GM06990 (cell line): Measurements from ENCODE around the gene SKI.

Source experiments
- DNase-seq: peaks from one replicate; pipeline ENCODE4 v3.0.0-alpha.2; 2011; ENCODE audit not compliant: insufficient read length; ENCODE audit errors: extremely low read depth
- H3K27me3 ChIP-seq: replicated peaks from 2 replicates; pipeline ENCODE4 v1.6.0; 2011; ENCODE audit warnings: low read length; ENCODE audit not compliant: control insufficient read depth, insufficient read depth
- H3K36me3 ChIP-seq: 2 replicates; pipeline ENCODE4 v1.5.1; 2011; ENCODE audit warnings: low read length; ENCODE audit not compliant: control insufficient read depth, insufficient read depth
- H3K4me3 ChIP-seq: replicated peaks from 2 replicates; pipeline ENCODE4 v1.5.1; 2011; ENCODE audit warnings: low read depth, mild to moderate bottlenecking, control low read depth, low read length
- TF ChIP-seq, protein P1 (sequence below): IDR thresholded peaks from 2 replicates; pipeline ENCODE4 v1.5.1; 2011; ENCODE audit warnings: low read length, control low read depth, mild to moderate bottlenecking, inconsistent platforms; ENCODE audit not compliant: insufficient read depth, poor library complexity, severe bottlenecking

The SKI gene

DNA sequence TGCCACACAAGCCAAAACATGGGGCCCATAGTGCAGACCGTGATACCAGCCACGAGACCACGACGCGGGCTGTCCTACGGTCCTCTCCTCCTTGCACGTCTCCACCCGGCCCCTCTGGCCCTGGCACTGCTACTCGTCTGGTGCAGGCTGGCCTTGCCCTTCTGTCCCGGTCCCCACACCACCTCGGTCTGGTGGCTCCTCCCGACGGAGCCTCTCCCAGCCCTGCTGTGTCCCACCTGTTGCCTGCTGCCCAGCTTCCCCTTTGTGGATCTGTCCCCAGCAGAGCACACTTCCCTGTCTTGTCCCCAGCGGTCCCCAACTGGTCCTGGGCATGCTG, 112.8 kb downstream of the SKI start:
- no peaks in the 10 kb centered on the region; the same call in 1 of the 2 replicates for H3K27me3 ChIP-seq
- no peak for DNase-seq
- TF ChIP-seq, protein P1, sequence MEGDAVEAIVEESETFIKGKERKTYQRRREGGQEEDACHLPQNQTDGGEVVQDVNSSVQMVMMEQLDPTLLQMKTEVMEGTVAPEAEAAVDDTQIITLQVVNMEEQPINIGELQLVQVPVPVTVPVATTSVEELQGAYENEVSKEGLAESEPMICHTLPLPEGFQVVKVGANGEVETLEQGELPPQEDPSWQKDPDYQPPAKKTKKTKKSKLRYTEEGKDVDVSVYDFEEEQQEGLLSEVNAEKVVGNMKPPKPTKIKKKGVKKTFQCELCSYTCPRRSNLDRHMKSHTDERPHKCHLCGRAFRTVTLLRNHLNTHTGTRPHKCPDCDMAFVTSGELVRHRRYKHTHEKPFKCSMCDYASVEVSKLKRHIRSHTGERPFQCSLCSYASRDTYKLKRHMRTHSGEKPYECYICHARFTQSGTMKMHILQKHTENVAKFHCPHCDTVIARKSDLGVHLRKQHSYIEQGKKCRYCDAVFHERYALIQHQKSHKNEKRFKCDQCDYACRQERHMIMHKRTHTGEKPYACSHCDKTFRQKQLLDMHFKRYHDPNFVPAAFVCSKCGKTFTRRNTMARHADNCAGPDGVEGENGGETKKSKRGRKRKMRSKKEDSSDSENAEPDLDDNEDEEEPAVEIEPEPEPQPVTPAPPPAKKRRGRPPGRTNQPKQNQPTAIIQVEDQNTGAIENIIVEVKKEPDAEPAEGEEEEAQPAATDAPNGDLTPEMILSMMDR, result no peak
- no peaks in the 10 kb centered on the region for H3K36me3 ChIP-seq
- H3K4me3 ChIP-seq, result no peak overlapping the region

DNA sequence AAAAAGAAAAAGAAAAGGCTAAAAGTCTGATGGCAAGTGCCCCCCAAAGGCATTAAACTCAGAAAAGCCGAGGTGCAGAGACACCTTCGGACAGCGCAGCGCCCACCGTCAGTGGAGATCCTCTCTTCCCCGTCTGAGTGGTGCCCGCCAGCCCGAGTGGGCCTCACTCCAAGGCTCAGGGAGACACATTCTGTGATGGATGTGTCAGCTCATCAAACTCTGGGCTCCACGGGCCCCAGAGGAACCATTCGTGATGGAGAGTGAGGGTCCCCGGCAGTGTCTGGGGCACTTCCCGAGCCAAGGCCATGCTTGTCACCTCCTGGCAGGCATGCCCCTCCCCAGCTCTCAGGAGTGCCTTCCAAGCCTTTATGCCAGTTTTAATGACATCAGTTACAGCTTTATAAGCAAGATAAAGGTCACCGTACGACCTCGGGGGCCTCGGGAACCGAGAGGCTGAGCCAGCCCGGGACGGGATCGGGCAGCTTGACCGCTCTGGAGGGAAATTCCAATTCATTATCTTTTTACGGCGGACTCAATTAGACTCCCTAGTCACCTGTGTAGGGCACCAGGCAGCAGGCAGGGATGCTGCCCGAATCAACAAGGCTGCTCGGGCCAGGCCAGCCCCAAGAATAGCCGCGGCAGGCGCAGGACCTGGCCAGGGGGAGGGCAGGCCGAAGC, 113.7 kb downstream of the SKI start:
- Histone ChIP-seq H3K27me3 (no peaks in the 10 kb centered on the region; the same call in 1 of the 2 replicates), H3K36me3 (no peaks in the 10 kb centered on the region), H3K4me3 (no peak overlapping the region)
- TF ChIP-seq, protein P1, result no peak
- DNase-seq, result no peak

DNA sequence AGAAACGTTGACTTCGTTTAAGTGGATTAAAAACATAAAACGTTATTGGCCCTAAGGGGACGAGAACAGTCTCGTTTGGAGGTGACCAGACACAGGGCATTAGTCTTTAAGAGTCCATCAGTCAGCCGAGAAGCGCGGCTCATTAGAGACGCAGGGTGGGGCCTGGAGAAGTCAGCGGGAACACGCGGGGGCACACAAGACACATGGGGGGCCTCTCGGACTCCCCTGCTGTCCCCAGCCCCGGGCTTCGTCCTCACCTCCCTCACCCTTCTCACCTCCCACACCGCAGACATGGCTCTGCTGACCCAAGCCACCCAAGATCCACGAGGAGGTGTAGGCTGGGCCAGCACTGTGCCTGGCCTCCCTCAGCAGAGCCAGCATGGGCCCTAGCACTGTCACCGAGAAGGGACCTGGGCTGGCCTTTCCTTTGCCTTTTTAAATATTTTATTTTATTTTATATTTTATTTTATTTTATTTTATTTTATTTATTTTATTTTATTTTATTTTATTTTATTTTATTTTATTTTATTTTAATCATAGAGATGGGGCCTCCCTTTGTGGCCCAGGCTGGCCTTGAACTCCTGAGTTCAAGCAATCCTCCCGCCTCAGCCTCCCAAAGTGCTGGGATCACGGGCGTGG, 114.4 kb downstream of the SKI start:
- no peaks in the 10 kb centered on the region for H3K36me3 ChIP-seq
- no peak for DNase-seq
- no peak overlapping the region for H3K4me3 ChIP-seq
- H3K27me3 ChIP-seq, result no peaks in the 10 kb centered on the region; the same call in 1 of the 2 replicates
- TF ChIP-seq, protein P1, result no peak

DNA sequence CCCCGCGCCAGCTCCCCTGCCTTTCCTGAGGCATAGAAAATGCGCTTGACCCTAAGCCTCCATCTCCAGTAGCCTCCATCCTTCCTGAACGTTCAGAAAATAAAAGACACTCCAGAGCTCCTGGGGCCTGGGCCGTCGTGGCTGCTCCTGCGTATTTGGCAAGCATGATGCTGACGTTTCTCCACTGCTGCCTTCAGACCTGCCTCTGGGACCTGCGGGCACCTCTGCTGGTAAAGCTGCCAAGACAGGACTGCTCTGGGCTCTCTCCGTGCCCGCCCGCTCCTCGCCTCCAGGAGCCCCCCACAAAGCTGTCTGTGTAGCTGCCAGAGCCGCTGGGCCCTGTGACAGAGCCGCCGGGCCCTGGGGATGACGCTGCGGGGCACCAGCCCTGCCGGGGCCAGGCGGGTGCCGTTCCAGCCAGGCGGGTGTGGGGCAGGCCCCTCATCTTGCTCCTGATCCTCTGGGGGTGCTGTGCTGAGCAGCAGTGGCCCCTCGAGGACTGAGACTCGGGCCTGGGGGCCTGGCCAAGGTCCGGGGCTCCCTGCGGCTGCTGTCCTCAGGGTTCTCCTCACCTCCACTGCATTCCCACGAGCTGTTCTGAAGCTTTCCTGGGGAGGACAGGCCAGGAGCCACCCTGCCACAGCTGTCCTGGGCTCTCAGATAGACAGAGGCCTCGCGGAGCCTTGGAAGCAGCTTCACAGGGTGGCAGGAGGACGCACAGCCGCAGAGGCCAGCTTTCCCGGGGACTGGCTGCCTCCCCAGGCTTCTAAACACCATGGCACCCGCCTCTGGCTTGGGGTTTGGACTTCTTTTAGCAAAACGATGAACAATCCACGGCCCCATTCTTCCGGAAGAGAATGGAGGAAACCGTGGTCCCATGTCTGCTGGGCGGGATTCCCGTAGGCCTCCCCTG, 115.2 kb downstream of the SKI start:
- H3K36me3 ChIP-seq, result no peaks in the 10 kb centered on the region
- no peaks in the 10 kb centered on the region; the same call in 1 of the 2 replicates for H3K27me3 ChIP-seq
- no peak for DNase-seq
- H3K4me3 ChIP-seq, result no peak overlapping the region
- TF ChIP-seq, protein P1, result no peak

DNA sequence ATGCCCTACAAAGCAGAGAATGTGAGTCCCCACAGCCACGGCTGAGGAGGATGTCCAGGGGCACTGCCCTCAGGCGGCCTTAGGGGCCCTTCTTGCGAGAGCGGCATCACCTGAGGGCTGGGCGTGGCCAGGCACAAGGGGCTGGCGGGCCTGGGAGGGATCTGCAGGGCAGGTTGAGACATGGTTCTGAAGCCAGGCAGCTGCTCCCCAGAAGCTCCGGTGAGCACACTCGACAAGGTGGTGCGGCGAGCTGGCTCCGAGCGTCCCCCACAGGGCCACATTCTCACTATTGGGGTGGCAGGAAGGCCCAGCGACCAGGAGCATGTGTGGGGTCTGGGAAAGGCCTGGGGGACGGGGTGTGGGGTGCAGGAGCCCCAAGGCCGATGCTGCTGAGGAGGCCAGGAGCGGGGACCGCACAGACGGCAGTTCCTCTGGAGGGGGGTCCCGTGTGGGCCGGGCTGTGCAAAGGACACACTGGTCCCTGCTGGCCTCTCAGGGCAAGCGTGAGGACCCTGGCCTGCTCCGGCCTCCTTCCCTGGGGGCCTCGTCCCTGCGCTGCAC, 116.1 kb downstream of the SKI start:
- no peaks in the 10 kb centered on the region; the same call in 1 of the 2 replicates for H3K27me3 ChIP-seq
- H3K4me3 ChIP-seq, result no peak overlapping the region
- TF ChIP-seq, protein P1, result no peak
- no peaks in the 10 kb centered on the region for H3K36me3 ChIP-seq
- DNase-seq, result no peak
